ENCODE results near the gene DHH.
"Not testable (repeated sequence)": the region's sequence is repeated elsewhere in the genome, so short reads cannot be mapped to it uniquely, and the experiment has no call there.

The DHH gene

DNA sequence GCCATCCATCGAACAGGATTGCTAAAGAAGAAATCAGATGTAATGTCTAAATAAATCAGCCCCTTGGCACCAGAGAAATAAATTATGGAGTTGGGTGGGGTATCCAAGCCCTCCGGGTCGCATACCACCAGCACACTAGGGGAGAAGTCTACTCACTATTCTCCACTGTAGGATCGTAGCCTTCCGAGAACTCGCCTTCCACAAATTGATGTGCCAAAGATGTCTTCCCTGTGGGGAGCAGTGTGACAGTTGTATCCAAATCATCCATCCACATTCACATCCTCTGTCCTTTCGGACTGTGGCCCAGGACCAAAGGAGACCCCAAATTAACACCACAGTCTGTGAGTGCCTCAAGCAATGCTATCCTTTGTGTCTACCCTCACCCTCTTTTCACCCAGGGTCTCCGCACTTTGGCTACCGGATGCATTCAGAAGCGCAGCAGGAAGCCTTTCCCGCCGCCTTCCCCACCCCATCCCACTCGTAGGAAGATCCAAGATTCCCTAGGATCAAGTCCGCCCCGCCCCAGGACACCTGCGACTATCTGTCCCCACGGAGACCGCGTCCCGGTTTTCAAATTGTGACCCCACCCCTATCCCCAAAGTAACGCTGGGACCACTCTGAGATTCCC, 25.6 kb downstream of the DHH start:
- no peak for DNase-seq

GRCh38 chr12:49066120-49066519, 28.5 kb downstream of the DHH start:
- no peak for DNase-seq

DNA sequence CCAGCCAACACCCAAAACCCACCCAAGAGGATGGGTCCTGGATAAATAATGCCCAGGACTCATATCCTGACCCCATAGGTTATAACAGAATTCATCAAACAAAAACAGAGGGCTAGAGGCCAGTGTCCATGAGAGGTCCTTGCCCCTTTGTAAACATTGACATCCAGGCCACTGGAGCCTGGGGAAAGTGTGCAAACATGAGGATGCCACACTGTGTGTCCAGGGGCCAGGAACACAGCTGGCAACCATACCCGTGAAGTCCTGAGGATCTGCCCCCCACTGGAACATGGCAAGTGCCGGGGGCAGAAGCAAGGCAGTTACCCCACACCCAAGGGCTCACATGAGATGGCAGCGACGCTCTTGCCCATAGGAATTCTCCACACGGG, 29.8 kb downstream of the DHH start:
- no peak for DNase-seq

DNA sequence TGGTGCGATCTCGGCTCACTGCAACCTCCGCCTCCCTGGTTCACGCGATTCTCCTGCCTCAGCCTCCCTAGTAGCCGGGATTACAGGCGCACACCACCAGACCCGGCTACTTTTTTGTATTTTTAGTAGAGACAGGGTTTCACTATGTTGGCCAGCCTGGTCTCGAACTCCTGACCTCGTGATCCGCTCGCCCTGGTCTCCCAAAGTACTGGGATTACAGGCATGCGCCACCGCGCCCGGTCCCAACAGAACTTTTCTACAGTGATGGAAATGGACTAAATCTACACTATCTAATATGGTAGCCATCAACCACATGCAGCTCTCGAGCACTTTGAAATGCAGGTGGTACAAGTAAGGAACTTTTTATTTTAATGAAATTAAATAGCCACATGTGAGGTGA, 32.7 kb downstream of the DHH start:
- not testable (repeated sequence) for DNase-seq

GRCh38 chr12:49061157-49061650, 33.4 kb downstream of the DHH start:
- no peak for DNase-seq

GRCh38 chr12:49060237-49061156, 34.1 kb downstream of the DHH start, which contains the start of gene KMT2D:
TSS of gene KMT2D (minus strand) at chr12:49060794. CDS start at chr12:49055324, 5,470 bp downstream.
- DNase-seq: peak; percentile 86

DNA sequence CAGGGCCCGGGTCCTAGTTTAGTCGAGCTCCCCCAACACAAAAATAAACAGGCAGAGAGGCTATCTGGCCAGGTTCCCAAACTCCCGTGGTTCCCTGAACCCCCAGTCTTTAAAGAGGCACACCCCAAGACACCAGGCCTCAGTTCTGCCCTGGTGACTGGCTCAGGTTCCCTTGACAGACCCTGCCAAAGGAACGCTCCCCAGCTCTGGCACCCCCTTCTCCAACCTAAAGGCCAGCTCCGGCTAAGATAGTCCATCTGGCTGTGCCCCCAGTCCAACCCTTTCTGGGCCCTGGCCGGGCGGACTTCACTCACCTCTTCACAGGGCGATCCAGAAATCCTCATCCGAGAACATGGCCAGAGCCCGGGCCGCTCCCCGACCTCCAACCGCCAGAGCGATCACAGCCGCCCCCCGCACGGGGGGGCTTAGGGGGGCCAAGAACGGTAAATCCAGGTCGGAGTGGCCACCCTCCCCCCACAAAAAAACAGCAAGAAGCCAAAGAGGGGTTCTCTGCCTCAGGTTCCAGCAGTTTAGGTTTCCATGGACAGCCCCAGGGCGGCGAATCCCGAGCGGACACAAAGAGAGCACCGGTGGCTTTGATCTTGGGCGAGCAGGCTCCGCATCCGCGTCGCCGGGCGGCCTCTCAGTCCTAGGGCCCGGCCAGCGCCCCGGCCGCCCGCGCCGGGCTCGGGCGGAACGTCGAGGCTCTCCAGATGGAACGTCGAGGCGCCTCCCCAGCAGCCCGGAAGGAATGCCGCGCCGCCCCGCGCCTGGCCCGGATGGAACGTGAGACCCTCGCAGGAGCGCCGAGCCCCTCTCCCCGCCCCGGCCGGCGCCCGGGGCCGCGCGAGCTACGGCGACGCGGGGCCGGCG, 35.1 kb downstream of the DHH start:
- no peak for DNase-seq

- no peak for DNase-seq
Measured at GRCh38 chr12:49059045-49059298, 35.6 kb downstream of the DHH start.

DNA sequence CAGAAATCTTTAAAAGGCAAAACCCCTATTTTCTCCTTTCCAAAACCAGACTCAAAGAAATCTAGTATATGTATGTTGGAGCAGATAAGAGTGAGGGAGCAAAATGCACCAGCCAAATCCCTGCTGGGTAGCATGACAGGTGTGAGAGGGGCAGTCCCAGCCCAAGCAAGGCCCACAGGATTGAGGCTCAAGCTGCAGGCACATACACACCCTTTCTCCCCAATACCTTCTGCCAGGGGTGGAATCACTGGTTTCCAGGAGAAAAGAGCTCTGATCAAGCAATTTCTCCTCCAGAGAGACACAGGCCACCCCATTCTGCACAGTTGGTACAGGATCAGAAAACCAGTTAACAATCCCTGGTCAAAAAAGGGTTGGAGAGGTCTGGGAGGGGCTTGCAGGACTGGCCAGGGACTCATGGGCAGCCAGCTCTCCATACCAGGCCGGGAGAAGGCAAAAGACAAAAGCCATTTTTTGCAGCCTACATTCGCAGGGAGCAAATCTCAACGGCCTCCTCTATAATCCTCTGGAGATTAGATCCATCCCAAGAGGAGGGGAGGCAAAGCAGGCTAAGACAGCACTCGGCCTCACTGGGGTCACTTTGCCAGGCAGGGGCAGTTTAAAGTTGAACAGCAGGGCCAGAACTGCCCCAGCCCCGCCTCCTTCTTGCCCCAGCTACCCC, 36.1 kb downstream of the DHH start:
- DNase-seq: no peak

- no peak for DNase-seq
Measured at GRCh38 chr12:49057888-49058287, 36.7 kb downstream of the DHH start.

DNA sequence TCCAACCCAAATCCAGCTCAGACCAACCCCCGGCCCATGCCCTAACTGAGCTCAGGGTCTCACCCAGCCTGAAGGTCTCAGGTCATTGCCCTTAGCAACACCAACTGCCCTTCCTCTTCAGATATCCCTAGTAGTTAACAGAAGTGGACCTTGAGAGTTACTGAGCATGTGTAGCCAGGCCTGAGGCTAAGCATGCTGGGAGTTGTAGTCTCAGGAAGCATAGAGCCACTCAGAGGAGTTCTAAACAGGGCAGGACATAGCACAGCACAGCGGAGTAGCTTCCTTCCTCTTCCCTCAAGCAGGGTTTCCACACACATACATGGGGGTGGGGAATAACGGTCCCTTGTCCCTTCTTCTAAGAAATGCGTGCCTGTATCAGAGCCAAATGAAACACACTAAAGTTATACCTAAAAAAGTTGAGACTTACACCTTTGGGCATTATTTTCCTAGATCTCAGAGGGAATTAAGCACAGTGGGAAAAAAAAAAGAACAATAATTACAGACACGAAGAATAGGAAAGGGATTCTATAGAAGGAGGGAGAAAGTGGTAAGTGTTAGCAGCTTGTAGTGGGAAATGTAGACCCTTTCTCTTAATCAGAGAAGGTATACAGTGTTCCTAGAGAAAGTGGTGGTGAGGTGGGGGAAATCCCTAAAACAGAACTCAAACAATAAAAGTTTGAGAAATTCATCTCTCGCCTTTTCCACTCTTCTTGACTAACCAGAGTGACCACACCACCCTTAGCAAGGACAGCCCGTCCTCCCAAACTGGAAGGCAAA, 38.4 kb downstream of the DHH start:
- DNase-seq: peak; percentile 77

GRCh38 chr12:49055092-49055491, 39.5 kb downstream of the DHH start:
- DNase-seq: no peak

DNA sequence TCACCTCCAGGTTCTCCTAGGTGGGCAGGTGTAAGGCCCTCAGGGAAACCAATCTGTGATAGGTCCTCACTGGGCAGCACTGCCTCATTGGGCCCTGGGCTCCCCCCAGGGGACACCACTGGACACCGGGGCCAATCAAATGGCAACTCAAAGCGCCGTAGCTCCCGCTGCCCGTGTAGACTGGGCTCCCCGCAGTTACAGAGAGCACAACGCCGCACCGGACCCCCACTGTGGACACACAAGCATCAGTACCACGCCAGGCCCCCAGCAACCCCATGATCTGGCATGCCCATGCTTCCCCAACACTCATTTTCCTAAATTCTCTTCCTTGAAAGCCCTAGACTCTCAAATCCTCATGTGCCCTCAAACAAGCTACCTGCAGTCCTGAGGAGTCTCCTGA, 40.1 kb downstream of the DHH start:
- no peak for DNase-seq

DNA sequence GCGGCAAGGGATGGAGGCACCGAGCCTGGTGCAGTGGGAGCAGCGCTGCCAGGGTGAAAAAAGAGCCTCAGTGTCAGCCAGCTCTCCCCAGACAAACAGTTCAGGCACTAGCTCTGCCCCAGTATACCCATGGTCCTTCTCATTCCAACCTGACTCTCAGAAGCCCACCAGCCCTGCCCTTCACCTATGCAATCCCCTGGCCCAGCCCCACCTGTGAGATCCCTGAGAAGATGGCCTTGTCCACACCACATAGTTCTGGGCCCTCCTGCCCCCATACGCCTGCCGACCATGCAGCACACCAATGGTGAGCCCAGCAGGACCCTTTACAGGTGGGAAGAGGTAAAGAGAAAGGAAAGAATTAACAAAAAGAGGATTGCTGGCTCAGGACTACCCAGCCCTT, 40.5 kb downstream of the DHH start:
- no peak for DNase-seq

- DNase-seq: no peak
Measured at GRCh38 chr12:49052451-49053208, 42.0 kb downstream of the DHH start.

- DNase-seq: no peak
Measured at GRCh38 chr12:49051777-49052438, 42.7 kb downstream of the DHH start.

DNA sequence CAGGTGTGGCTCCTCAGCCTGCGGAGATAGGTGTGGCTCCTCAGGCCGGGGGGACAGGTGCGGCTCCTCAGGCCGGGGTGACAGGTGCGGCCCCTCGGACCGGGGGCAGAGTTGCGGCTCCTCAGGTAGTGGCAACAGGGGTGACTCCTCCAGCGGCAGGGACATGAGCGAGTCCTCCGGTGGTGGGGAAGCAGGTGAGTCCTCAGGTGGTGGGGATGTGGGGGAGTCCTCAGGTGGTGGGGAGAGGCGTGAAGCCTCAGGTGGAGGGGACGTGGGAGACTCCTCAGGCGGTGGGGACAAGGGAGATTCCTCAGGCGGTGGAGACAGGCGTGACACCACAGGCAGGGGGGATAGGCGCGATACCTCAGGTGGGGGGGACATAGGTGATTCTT, 43.2 kb downstream of the DHH start:
- no peak for DNase-seq

GRCh38 chr12:49050507-49051372, 43.9 kb downstream of the DHH start:
- no peak for DNase-seq

DNA sequence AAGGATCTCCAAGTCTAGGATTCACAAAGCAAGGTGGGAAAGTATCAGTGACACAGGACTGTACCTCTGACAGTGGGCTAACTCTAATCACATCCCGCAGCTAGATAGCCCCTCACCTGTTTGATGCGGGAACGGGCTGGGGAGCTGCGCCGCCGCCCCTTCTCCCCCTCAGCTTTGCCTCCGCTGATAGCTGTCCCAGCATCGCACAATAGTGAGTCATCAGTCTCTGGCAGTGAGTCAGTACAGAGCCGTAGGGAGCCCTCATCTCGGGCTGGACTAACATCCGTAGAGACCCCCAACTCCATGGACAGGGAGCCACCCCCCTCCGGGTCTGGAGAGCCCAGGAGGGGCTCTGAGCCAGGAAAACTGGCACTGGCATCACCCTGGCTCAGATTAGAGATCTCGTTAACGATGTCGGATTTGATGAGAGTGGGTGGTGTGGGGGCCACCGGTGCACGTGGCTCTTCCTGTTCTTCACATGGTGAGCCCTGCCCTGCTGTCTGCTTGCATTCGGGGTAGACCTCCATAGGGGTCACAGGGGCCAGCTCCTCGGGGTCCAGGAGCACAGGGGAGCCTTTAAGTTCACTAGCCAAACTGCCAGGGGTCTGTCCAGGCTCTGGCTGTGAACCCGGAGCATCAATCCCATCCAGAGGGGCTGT, 44.9 kb downstream of the DHH start:
- no peak for DNase-seq

All from CD4-positive, alpha-beta T cell treated with Interferon gamma for 1 hour (primary cell).